GM18517 (cell line): ENCODE results near the gene ZEB1.
A peak's percentile ranks its signal among the peaks of the same experiment; 100 is the strongest.
"Not testable (repeated sequence)": the region's sequence is repeated elsewhere in the genome, so short reads cannot be mapped to it uniquely, and the experiment has no call there.

Experiments used
- ATAC-seq: cut with Tn5 transposase; IDR thresholded peaks from one replicate; pipeline ENCODE4 v1.9.1; 2021; ENCODE audit warnings: mild to moderate bottlenecking, moderate library complexity; ENCODE audit not compliant: unreplicated experiment

Gene ZEB1

DNA sequence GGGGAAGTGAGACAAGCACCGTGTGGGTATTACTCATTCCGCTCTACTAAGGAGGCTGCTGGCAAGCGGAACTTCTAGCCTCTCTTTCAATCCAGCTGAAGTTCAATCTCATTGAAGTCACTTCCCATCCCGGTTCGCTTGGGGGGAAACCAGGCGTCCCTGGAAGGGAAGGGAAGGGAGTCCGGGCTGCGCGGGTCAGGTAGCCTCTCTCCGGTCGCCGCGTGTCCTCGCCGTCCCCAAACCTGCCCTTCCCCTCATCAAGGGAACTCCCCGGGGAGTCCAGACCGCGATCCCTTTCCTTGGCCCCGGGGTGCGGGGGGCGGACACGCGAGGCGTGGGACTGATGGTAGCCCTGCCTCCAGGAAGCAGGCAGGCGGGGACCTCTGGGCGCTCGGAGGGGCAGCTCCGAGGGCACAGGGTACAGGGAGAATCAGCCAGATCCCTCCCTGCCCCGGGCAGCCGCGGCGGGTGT is 598 bp upstream of the ZEB1 start:
- ATAC-seq, result peak; percentile 66

GRCh38 chr10:31319602-31320549 is 860 bp downstream of the ZEB1 start:
- ATAC-seq, result no peak

DNA sequence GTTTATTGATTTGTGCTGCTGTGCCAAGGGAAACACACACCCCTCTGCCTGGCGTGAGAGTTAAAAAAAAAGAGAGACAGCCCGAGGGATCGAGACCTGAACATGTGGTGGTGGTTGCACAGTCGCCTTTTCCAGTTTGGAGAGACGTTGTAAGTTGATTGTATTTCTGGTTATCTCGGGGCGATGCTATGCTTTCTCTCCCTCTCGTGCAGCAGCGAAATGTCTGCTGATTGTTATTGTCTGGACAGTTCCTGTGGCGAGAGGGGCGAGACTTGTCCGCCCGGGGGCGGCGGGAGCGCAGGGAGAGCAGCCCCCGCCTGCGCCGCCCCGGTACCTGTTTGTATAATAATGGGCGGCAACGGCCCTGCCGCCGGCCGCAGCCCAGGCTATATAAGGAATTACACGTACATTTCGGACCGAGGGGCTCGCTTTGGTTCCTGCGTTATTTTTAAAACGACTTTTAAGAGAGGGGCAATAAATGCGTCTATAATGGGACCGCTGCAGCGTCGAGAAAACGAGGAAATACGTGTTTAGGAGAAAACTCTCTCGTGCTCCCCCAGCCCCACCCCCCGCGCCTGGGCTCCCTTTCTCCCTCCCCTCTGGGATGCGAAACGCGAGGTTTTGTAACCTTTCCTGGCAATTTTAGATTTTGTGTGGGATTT is 1.7 kb downstream of the ZEB1 start:
- ATAC-seq, result peak; percentile 23

DNA sequence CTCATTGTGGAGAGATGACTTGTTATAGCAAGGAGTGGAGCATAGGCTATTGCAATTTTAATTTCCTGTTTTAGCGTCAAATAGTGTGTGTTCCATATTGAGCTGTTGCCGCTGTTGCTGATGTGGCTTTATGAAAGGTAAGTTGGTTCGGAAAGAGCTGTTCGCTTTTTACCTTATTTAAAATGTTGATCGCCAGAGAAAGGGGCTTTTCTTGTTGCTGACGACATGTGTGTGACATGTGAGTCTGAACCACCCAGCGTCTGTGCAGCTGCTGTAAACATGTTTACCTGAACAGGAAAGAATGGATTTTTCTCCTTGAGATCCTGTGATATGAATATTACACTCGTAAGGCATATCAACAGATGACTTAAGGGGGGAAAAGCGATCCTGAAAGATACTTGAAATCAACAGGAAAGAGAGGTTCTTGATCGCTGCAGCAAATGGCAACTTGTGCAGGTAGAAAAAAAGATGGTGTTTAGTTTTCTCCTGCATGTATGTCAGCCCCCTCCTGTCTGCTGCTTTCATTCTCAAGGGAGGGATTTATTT is 2.5 kb downstream of the ZEB1 start:
- no peak for ATAC-seq

DNA sequence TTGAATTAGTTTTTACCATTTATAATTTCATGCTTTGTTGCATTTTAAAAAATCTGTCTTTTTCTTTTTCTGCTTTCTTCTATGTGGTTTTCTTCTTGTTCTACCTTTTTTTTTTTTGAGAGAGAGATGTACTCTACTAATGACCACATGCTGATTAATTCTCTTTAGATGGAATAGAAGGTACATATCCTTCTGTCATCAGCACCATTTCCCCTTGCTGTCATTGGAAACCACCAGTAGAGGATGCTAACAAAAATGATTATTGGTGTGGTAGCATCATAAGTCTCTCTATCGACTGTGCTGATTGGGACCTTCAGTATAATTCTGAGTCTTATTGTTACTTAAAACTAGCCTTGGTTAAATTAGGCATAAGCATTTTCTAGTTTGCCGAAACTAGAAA is 3.6 kb downstream of the ZEB1 start:
- ATAC-seq, result no peak

DNA sequence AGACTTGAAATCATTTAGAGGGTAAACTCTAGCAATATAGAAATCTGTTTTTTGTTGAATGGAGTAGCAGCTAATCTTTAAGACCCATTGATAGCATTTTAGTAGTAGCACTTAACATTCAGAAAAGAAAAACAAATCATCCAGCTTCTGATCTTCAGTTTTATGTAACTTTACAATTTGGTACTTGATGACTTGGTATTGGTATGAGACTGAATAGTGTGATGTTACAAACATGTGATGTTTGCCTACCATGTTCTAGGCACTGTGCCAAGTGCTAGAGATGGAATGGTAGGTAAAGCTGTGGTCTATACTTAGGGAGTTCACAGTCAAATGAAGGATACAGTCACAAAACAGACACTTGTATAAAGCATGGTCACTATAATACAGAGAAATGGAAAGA is 21.3 kb downstream of the ZEB1 start:
- ATAC-seq, result no peak

GRCh38 chr10:31341552-31341951 is 22.5 kb downstream of the ZEB1 start:
- ATAC-seq, result peak; percentile 39

DNA sequence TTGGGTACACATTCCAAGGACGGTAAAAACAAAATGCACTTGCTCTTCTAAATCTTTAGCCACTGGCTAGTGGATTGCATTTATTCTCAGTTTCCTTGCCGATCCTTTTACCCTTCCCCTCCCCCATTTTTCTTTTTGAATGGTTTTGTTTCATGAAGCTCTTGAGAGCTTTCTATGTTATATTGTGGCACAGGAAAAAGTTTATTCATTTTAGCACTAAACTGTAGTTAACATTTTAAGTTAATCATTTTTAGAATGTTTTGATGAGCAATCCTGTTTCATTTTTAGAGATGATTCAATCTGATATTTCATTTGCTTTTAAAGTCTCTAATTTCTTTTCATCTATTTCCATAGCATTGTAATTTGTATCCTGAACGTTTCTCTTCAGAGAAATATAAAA is 24.0 kb downstream of the ZEB1 start:
- ATAC-seq, result no peak

DNA sequence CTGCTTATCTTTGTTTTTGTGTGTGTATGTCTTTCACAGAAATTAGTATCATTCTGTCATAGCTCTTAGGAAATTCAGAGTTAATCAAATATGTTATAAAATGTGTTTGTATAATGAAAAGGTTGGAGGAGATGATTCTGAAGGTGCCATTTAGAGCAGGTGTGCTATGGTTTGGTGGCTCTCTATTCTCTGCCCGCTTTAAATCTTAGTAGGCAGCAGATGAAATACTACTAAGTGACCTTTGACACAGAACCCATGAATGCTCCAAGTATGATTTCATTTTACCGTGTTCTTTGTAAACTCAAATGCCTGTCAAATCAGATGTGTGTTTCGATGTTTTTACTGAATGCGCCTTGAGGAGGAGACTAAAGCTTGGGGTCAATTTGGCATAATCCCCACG is 24.5 kb downstream of the ZEB1 start:
- ATAC-seq, result no peak

GRCh38 chr10:31345886-31346285 is 26.9 kb downstream of the ZEB1 start:
- no peak for ATAC-seq

DNA sequence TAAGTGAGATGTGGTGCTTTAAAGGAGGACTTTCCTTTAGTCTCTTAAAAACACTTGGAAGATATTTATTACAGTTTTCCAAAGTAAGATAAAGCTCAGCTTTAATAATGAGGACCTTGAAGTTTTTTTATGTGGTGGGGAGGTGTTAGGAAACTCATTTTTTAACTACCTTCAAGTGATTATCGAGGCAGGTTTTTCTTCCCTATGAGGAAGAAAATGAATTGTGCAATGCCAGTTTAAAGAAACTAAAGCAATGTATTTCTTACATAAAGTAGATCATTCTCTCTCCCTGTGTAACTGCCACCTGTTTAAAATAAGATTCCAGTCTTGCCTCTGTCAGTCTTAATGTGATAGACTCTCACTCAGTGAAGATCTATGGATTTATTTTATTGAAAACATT is 27.9 kb downstream of the ZEB1 start:
- no peak for ATAC-seq

DNA sequence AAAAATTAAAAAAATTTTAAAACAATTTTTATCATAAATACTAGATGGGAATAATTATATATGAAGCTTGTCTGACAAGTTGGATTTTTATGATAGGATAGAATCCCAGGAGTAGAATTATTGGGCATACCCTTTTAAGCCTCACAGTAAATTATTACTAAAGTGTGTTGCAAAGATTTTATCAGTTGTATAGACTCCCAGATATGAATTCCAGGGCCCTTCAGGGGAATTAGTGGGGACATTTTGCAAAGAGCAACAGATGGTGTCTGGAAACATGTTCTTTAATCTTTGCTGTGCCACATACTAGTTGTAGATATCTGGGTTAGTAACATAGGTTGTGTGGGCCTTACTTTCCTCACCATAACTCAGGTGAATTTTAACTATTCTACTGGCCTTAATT is 28.7 kb downstream of the ZEB1 start:
- no peak for ATAC-seq

DNA sequence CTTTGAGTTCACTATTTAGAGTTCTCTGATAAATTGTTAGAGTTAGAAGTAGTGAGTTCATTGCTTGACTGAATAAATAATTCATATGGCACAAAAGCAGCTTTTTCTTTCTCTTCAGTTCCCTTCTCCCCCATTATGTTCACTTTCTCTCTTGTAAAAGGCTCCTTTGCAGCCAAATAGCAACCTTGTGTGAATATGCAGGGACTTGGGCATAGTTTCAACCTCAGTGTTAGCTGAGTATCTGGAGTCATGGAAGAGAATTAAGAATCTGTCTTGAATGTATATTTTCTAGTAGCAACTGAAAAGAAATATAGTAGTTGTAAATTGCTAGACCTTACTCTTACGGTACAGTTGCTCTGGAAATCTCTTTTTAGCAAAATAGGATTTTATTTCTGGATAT is 31.9 kb downstream of the ZEB1 start:
- ATAC-seq, result no peak

- no peak for ATAC-seq
These were observed 33.6 kb downstream of the ZEB1 start for GRCh38 chr10:31352436-31353226.

- peak; percentile 95 for ATAC-seq
These were observed 34.6 kb downstream of the ZEB1 start for GRCh38 chr10:31353574-31353973.

DNA sequence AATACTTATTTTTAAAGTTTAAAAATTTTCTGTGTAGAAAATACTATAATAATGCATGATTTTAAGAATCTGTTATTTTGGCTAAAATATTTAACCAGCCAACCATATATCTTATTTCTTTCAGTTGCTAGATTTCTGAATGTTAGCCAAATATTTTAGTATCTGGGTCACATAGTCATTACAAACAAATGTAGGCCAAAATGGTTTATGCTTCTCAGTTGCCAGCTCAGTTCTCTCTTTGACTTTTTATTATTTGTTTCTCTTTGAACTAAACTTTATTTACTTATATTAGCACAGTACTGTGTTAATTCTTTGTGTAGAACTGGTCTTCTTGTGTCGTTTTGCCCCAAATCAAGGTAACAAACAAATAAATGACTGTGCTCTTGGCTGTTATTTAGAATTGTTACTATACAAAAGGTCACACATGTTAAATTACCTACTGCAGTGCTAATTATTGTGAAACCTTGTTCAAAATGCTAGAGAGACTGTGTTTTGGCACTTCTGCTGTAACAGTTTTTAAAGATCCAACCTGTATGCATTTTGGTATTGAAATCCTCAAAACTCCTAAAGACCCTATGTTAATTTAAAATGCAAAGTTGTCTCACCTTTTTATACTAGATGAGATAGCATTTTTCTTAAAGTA is 39.8 kb downstream of the ZEB1 start:
- ATAC-seq, result no peak

GRCh38 chr10:31359979-31360378 is 41.0 kb downstream of the ZEB1 start:
- no peak for ATAC-seq

DNA sequence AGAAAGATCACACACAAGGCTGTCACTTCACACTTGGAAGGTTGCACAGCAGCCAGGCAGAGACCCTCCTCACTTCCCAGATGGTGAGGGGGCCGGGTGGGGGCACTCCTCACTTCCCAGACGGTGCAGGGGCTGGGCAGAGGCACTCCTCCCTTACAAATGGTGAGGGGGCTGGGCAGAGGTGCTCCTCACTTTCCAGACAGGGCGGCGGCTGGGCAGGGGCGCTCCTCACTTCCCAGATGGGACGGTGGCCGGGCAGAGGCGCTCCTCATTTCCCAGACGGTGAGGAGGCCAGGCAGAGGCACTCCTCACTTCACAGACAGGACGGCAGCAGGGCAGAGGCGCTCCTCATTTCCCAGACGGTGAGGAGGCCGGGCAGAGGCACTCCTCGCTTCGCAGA is 42.5 kb downstream of the ZEB1 start:
- not testable (repeated sequence) for ATAC-seq

- no peak for ATAC-seq
These were observed 43.1 kb downstream of the ZEB1 start for GRCh38 chr10:31362023-31362641.

- not testable (repeated sequence) for ATAC-seq
These were observed 44.7 kb downstream of the ZEB1 start for GRCh38 chr10:31363696-31364095.
